ENCODE measurements around the gene DCLK1. TPM values are rescaled to one million over a fixed set of nuclear protein-coding genes. Genes with fewer than 3 reads are reported as not detected.
A peak's percentile ranks its signal among the peaks of the same experiment; 100 is the strongest.

The DCLK1 gene
- total and polyA plus RNA-seq, 2 experiments from 2014 or later: 0.16 to 2.9 TPM

DNA sequence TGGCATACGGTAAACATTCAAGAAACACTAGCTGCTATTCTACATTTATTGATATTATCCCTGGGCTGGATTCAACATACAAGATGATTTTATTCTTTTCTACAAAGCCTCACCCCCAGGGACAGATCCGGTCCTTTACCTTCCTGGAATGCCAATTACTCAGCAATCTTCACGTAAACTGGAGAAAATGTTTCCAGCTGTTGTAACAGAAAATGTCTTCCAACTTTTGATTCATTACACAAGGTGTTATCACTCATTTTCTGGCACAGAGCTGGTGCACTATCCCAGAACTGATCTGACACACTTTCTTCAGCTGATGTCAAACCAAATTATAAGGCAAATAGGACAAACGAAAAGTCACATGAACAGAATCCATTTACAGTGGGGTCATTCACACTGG, 33.1 kb downstream of the DCLK1 start:
- no peaks in the 10 kb centered on the region for H3K9me2 ChIP-seq (replicated peaks; ENCODE audit: insufficient read depth)

DNA sequence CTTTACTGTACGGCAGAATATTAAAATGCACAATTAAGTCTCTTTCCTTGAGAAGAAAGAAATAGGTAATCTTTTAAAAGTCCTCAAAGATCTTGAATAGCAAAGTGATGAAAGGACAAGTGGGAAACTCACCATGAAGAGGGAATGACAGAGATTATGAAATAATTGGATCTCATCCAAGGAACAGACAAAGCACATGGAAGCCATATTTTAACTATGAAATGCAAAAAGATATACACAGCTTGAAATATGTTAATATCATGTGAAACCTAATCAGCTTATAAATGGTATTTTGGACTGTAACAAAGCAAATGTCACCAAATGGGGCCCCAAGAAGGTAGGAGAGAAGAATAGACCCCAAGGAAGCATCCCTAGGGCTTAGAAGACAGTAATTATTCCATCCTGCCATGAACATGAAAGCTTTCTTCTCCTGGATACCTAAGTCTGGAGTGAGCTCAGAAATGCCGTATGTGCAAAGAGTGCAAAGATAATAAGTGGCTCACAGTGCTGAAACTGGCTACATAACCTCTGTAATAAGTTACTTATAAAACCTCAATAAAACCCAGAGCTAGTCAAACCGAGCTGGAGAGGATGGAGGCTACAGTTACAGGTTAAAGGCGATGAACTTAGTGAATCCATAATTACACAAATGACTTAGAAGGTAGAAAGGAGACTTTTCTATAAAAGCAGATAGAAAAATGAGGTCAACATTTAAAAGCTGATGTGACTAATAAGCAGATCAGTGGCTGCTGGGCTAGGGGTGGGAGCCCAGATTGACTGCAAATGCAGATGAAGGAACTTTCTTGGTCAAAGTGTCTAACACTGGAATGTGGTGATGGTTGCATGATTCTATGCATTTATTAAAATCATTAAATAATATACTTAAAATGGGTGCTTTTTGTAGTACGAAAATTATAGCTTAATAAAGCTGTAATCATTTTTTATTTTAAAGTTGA, 34.4 kb downstream of the DCLK1 start:
- Histone ChIP-seq H3K4me2 (no peak overlapping the region), H4K20me1 (ENCODE audit: insufficient read depth, poor library complexity, severe bottlenecking) (no peaks in the 10 kb centered on the region), H3K36me3 (replicated peaks; ENCODE audit: insufficient read depth, low read depth) (no peaks in the 10 kb centered on the region), H3K79me2 (no peaks in the 10 kb centered on the region), H3K9me2 (replicated peaks; ENCODE audit: insufficient read depth) (no peaks in the 10 kb centered on the region), H3K27me3 (no peaks in the 10 kb centered on the region), H3K4me3 (no peak overlapping the region), H2AFZ (no peak overlapping the region), H3K27ac (no peak overlapping the region), H3K4me1 (ENCODE audit: insufficient read depth) (no peaks in the 10 kb centered on the region), H3K9me3 (ENCODE audit: low read depth) (no peaks in the 10 kb centered on the region)
- DNase-seq (ENCODE audit: low spot score): peak; percentile 11
- TF ChIP-seq, protein P1, sequence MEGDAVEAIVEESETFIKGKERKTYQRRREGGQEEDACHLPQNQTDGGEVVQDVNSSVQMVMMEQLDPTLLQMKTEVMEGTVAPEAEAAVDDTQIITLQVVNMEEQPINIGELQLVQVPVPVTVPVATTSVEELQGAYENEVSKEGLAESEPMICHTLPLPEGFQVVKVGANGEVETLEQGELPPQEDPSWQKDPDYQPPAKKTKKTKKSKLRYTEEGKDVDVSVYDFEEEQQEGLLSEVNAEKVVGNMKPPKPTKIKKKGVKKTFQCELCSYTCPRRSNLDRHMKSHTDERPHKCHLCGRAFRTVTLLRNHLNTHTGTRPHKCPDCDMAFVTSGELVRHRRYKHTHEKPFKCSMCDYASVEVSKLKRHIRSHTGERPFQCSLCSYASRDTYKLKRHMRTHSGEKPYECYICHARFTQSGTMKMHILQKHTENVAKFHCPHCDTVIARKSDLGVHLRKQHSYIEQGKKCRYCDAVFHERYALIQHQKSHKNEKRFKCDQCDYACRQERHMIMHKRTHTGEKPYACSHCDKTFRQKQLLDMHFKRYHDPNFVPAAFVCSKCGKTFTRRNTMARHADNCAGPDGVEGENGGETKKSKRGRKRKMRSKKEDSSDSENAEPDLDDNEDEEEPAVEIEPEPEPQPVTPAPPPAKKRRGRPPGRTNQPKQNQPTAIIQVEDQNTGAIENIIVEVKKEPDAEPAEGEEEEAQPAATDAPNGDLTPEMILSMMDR (IDR thresholded peaks at IDR 0.05; ENCODE audit: poor library complexity): no peak
- TF ChIP-seq EZH2phosphoT487 (IDR thresholded peaks at IDR 0.05; ENCODE audit: low read depth, severe bottlenecking, unreplicated experiment) (no peak), EZH2 (IDR thresholded peaks at IDR 0.05; ENCODE audit: borderline replicate concordance) (no peak)
- 64% methylated on average over 5 of the region's 5 CpGs for WGBS (ENCODE audit: low lambda C conversion rate, missing lambda C conversion rate)

More for the DNA sequence above, 33.1 kb downstream of the DCLK1 start:
- no peaks in the 10 kb centered on the region for H3K4me1 ChIP-seq (ENCODE audit: insufficient read depth)
- no peak for TF ChIP-seq EZH2 (IDR thresholded peaks at IDR 0.05; ENCODE audit: borderline replicate concordance)
- no peak for TF ChIP-seq EZH2phosphoT487 (IDR thresholded peaks at IDR 0.05; ENCODE audit: low read depth, severe bottlenecking, unreplicated experiment)
- TF ChIP-seq, protein P1 (IDR thresholded peaks at IDR 0.05; ENCODE audit: poor library complexity): no peak
- no peaks in the 10 kb centered on the region for H3K9me3 ChIP-seq (ENCODE audit: low read depth)
- no peaks in the 10 kb centered on the region for H3K27me3 ChIP-seq
- no peak overlapping the region for H3K4me2 ChIP-seq
- H3K36me3 ChIP-seq (replicated peaks; ENCODE audit: insufficient read depth, low read depth): no peaks in the 10 kb centered on the region
- no peaks in the 10 kb centered on the region for H3K79me2 ChIP-seq
- WGBS (ENCODE audit: low lambda C conversion rate, missing lambda C conversion rate): 61% methylated on average over 4 of the region's 4 CpGs
- H3K4me3 ChIP-seq: no peak overlapping the region
- no peak for DNase-seq (ENCODE audit: low spot score)
- no peak overlapping the region for H3K27ac ChIP-seq
- H2AFZ ChIP-seq: no peak overlapping the region
- H4K20me1 ChIP-seq (ENCODE audit: insufficient read depth, poor library complexity, severe bottlenecking): no peaks in the 10 kb centered on the region

DNA sequence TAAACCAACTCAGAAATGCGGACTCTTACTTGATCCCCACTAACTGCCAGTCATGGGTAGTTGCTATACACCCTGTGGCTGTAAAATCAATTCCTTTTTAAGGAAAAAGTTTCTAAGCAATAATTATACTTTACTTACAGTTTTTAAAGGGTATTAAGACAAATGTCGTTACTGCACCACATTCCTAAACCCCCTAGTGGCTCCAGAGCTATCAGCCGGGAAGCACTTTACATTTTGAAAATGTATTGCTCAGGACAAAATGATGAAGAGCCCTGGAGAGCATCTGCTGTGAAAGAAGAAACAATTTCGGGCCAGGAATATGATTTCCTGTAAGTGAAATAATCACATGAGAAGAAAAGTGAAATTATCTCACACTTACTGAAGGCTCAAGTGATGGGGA, 36.7 kb downstream of the DCLK1 start:
- Histone ChIP-seq H3K79me2 (no peaks in the 10 kb centered on the region), H4K20me1 (ENCODE audit: insufficient read depth, poor library complexity, severe bottlenecking) (no peaks in the 10 kb centered on the region), H3K27me3 (no peaks in the 10 kb centered on the region), H3K36me3 (replicated peaks; ENCODE audit: insufficient read depth, low read depth) (no peaks in the 10 kb centered on the region), H2AFZ (no peak overlapping the region), H3K9me2 (replicated peaks; ENCODE audit: insufficient read depth) (no peaks in the 10 kb centered on the region), H3K4me1 (ENCODE audit: insufficient read depth) (no peaks in the 10 kb centered on the region), H3K9me3 (ENCODE audit: low read depth) (no peaks in the 10 kb centered on the region), H3K4me3 (no peak overlapping the region), H3K4me2 (no peak overlapping the region), H3K27ac (no peak overlapping the region)
- DNase-seq (ENCODE audit: low spot score): no peak
- 62% methylated on average over 4 of the region's 4 CpGs for WGBS (ENCODE audit: low lambda C conversion rate, missing lambda C conversion rate)
- TF ChIP-seq, protein P1 (IDR thresholded peaks at IDR 0.05; ENCODE audit: poor library complexity): no peak
- TF ChIP-seq EZH2phosphoT487 (IDR thresholded peaks at IDR 0.05; ENCODE audit: low read depth, severe bottlenecking, unreplicated experiment) (no peak), EZH2 (IDR thresholded peaks at IDR 0.05; ENCODE audit: borderline replicate concordance) (no peak)

All from hepatocyte (in vitro differentiated cells).